Neural cell (in vitro differentiated cells): ENCODE results near the gene OSBPL2. TPM values are rescaled to one million over a fixed set of nuclear protein-coding genes. Genes with fewer than 3 reads are reported as not detected.

Experiments
- H2AFZ ChIP-seq: fragments of 200-600, 300-800 bp; sonication (generic), shearing (Covaris generic); 2 replicates; pipeline ENCODE4 v1.6.0; 2014; ENCODE audit warnings: low read depth, mild to moderate bottlenecking, antibody characterized with exemption, low read length, moderate library complexity
- H3F3A ChIP-seq: fragments of 200-600 bp; shearing (Covaris generic); 2 replicates; pipeline ENCODE4 v1.6.1; 2016; ENCODE audit warnings: mild to moderate bottlenecking, moderate library complexity, mixed read lengths, antibody characterized with exemption, low read length; ENCODE audit not compliant: insufficient read depth, poor library complexity, severe bottlenecking
- H3K27ac ChIP-seq: fragments of 200-600, 300-800 bp; sonication (generic), shearing (Covaris generic); 2 replicates; pipeline ENCODE4 v1.5.1; 2014; ENCODE audit warnings: mild to moderate bottlenecking, low read length, moderate library complexity
- H3K27me3 ChIP-seq: fragments of 300-800, 200-600 bp; sonication (generic), shearing (Covaris generic); 2 replicates; pipeline ENCODE4 v1.6.0; 2014; ENCODE audit warnings: mild to moderate bottlenecking, low read depth, low read length, moderate library complexity; ENCODE audit not compliant: insufficient read depth
- H3K36me3 ChIP-seq: fragments of 300-800, 200-600 bp; sonication (generic), shearing (Covaris generic); 2 replicates; pipeline ENCODE4 v1.5.1; 2014; ENCODE audit warnings: mild to moderate bottlenecking, antibody characterized with exemption, low read length, moderate library complexity; ENCODE audit not compliant: insufficient read depth
- H3K4me2 ChIP-seq: fragments of 300-800, 200-600 bp; sonication (generic), shearing (Covaris generic); 2 replicates; pipeline ENCODE4 v1.6.0; 2014; ENCODE audit warnings: mild to moderate bottlenecking, low read length
- H3K4me3 ChIP-seq: fragments of 300-800, 200-600 bp; sonication (generic), shearing (Covaris generic); 2 replicates; pipeline ENCODE4 v1.5.1; 2014; ENCODE audit warnings: mild to moderate bottlenecking, low read length, moderate library complexity
- H3K79me2 ChIP-seq: fragments of 200-600 bp; shearing (Covaris generic); replicated peaks from 2 replicates; pipeline ENCODE4 v1.6.0; 2014; ENCODE audit warnings: mild to moderate bottlenecking, low read length, moderate library complexity; ENCODE audit not compliant: insufficient read depth
- H3K9ac ChIP-seq: fragments of 300-800, 200-600 bp; sonication (generic), shearing (Covaris generic); 2 replicates; pipeline ENCODE4 v1.6.1; 2016; ENCODE audit warnings: mild to moderate bottlenecking, low read length, mixed read lengths
- H3K9me2 ChIP-seq: fragments of 200-600 bp; shearing (Covaris generic); 2 replicates; pipeline ENCODE4 v1.6.1; 2016; ENCODE audit warnings: mild to moderate bottlenecking, low read length, mixed read lengths; ENCODE audit not compliant: insufficient read depth
- H3K9me3 ChIP-seq: fragments of 200-600, 300-800 bp; sonication (generic), shearing (Covaris generic); 2 replicates; pipeline ENCODE4 v1.6.1; 2016; ENCODE audit warnings: mild to moderate bottlenecking, mixed run types, low read length, moderate library complexity, mixed read lengths
- H4K20me1 ChIP-seq: fragments of 200-600 bp; shearing (Covaris generic); 2 replicates; pipeline ENCODE4 v1.6.1; 2016; ENCODE audit warnings: mild to moderate bottlenecking, mixed run types; ENCODE audit not compliant: insufficient read depth
- CTCF ChIP-seq: fragments of 450-650 bp; IDR thresholded peaks from 2 replicates; pipeline ENCODE4 v1.5.1; 2014; ENCODE audit warnings: antibody characterized with exemption, mild to moderate bottlenecking, moderate library complexity; ENCODE audit not compliant: poor library complexity, severe bottlenecking
- EP300 ChIP-seq: fragments of 450-650 bp; conservative IDR thresholded peaks from 2 replicates; pipeline ENCODE4 v1.6.1; 2014; ENCODE audit warnings: antibody characterized with exemption, mild to moderate bottlenecking, moderate library complexity; ENCODE audit not compliant: poor library complexity, severe bottlenecking
- EZH2 ChIP-seq: fragments of 200-600, 300-800 bp; shearing (Covaris generic), sonication (generic); IDR thresholded peaks from 2 replicates; pipeline ENCODE4 v1.6.1; 2014; ENCODE audit warnings: antibody characterized with exemption, low read length, borderline replicate concordance, mild to moderate bottlenecking; ENCODE audit not compliant: insufficient read depth, poor library complexity, severe bottlenecking
- MXI1 ChIP-seq: fragments of 450-650 bp; conservative IDR thresholded peaks from 2 replicates; pipeline ENCODE4 v1.6.1; 2014; ENCODE audit warnings: antibody characterized with exemption, mild to moderate bottlenecking; ENCODE audit not compliant: poor library complexity, severe bottlenecking
- POLR2AphosphoS5 ChIP-seq: IDR thresholded peaks from 2 replicates; pipeline ENCODE4 v1.6.1; 2012
- RAD21 ChIP-seq: fragments of 450-650 bp; conservative IDR thresholded peaks from 2 replicates; pipeline ENCODE4 v1.6.1; 2014; ENCODE audit warnings: antibody characterized with exemption, mild to moderate bottlenecking, moderate library complexity
- REST ChIP-seq: IDR thresholded peaks from 2 replicates; pipeline ENCODE4 v1.6.1; 2012; ENCODE audit warnings: borderline replicate concordance
- TAF1 ChIP-seq: IDR thresholded peaks from 2 replicates; pipeline ENCODE4 v1.6.1; 2012; ENCODE audit warnings: low read depth
- polyA plus RNA-seq: library from polyadenylated mRNA; depleted of rRNA; stranded (reverse); fragments of >200 nt; gene quantifications from 2 replicates; pipeline ENCODE4 v1.2.3, GENCODE V29; 2014

OSBPL2 gene
- polyA plus RNA-seq, 1 donor from 2014 or later = 41.5 TPM

DNA sequence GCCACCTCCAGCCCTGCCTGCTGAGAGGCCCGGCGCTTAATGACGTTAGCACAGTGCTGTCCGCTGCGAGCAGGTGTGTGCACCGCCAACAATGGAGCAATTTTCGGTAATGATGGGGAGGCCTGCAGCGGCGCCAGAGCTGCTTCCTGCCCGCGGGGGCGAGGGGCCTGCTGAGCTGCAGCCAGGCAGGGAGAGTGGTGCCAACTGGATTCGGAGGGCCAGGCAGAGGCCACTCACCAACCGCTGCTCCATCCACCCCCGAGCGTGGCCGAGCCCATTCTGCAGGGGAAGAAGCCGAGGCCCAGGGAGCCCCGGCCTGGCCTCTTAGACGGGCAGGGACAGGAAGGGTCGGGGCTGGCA is 27.8 kb upstream of the OSBPL2 start:
- Histone ChIP-seq H3K9ac (no peak overlapping the region), H3K4me2 (no peak overlapping the region), H3K79me2 (no peaks in the 10 kb centered on the region), H3F3A (no peaks in the 10 kb centered on the region), H2AFZ (no peak overlapping the region), H3K27ac (no peak overlapping the region), H3K36me3 (no peaks in the 10 kb centered on the region), H3K4me3 (no peak overlapping the region), H3K27me3 (no peaks in the 10 kb centered on the region), H4K20me1 (no peaks in the 10 kb centered on the region), H3K9me2 (no peaks in the 10 kb centered on the region), H3K9me3 (no peaks in the 10 kb centered on the region)
- TF ChIP-seq CTCF (no peak), RAD21 (no peak), EZH2 (no peak)

GRCh38 chr20:62211216-62211615 is 27.1 kb upstream of the OSBPL2 start:
- Histone ChIP-seq H3F3A (no peaks in the 10 kb centered on the region), H3K4me3 (no peak overlapping the region), H3K9ac (no peak overlapping the region), H3K27me3 (no peaks in the 10 kb centered on the region), H2AFZ (no peak overlapping the region), H3K27ac (peak overlapping the region; percentile 84), H3K36me3 (no peaks in the 10 kb centered on the region), H4K20me1 (no peaks in the 10 kb centered on the region), H3K9me3 (no peaks in the 10 kb centered on the region), H3K4me2 (no peak overlapping the region), H3K9me2 (no peaks in the 10 kb centered on the region), H3K79me2 (no peaks in the 10 kb centered on the region)
- TF ChIP-seq TAF1 = no peak
- TF ChIP-seq EP300 = no peak
- no peak for TF ChIP-seq POLR2AphosphoS5
- no peak for TF ChIP-seq MXI1
- TF ChIP-seq CTCF = no peak
- no peak for TF ChIP-seq EZH2
- TF ChIP-seq REST = no peak
